GM21367 (cell line): Measurements from ENCODE around the gene CASZ1.

Source experiments
- ATAC-seq: cut with Tn5 transposase; IDR thresholded peaks from one replicate; pipeline ENCODE4 v1.9.1; 2021; ENCODE audit not compliant: unreplicated experiment

Gene CASZ1

GRCh38 chr1:10776190-10776905, 20.1 kb downstream of the CASZ1 start:
- ATAC-seq, result no peak

DNA sequence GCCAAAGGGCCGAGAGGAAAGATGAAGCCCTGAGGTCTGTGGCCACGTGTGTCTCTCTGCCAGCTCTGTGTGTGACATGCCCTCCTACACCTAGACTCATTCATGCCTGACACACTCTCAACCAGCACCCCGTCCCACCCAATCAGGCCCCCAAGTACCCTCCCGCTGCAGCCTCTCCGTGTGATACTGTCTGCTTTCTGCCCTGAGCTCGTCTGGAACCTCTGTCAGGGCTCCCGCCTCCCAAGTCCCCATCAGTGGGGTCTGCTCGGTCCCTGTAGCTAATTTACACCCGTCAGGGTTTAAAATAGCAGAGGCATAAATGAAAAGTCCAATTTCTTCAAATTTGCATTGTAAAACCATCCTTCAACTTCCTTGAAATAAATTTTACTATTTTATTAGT, 20.7 kb downstream of the CASZ1 start:
- no peak for ATAC-seq

DNA sequence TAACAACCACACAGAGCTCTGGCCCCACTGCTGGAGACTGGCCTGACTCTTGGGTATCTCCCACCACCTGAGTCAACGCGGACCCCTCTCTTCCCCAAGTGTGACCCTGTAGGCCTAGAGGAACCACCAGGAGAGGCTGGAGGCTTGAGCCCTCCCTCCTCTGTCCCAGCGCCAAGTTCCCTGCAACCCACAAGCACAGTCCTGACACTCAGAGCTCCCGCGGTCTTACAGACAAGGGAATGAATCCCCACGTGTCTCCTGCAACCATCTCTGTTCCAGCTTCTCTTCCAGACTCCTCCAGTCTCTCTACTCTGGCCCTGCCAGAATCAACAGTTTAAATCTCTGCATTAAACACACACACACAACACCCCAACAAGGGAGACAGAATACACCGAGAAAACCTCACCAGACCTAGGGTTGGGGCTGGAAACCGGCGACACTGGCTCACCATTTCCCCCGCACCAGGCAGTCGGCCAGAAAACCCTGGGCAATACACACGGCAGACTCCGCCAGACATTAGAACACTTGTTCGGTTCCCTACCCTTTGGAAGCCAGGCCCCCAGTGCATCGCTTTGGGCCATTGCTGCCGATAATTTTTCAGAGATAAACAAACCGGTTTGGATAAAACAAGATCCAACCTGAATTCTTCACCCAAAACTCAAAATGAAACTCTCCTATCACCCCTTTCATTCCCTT, 21.7 kb downstream of the CASZ1 start:
- ATAC-seq, result no peak

DNA sequence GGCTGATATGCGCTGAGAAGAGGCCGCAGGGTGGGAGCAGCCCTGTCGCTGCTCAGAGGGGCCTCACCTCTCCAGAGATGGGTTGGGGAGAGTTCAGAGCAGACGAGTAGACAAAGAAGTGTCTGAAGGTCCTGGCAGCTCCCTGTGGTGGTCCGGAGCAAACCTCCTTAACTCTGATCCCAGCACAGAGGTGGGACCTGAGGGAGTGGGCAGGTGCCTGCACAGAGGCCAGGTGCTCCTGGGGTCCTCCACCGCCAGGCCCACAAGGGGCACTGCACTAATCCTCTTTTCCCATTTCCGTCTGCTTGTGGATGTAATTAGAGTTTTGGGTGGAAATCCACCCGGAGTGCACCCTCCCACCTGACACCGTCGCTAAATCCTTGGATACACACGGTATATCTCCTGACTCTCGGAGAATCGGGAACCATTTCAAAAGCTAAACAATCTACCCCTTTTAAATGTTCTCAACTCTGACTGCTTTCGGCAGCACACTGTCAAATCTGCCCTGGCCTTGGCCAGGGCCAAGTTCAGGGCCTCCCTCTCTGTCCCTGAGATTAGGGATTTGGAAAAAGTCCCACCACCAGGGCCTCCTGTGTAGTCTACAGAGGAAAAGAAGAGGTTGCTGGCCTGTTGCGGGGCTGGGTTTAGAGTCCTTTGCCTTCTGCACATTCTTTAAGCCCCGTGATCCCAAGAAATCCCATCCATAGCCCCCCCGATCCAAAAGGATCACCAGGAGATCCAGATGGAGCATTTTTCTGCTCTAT, 22.4 kb downstream of the CASZ1 start:
- no peak for ATAC-seq

DNA sequence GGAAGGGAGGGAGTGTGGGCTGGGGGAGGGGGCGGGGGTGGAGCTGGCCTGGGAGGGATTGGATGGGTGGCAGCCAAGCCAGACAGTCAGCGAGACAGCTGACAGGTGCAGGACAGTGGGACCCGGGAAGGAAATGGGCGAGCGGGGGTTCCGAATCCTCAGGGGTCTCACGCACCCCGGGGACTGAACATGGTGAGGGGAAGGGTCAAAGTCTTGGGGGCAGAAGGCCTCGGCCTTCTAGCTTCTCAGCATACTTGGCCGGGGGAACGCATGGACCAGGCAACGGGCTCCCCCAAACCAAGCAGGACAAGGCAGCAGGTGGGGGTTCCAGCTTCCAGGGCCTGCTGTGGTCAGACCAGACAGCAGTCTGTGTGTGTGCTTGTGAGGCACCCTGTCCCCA, 23.1 kb downstream of the CASZ1 start:
- no peak for ATAC-seq

DNA sequence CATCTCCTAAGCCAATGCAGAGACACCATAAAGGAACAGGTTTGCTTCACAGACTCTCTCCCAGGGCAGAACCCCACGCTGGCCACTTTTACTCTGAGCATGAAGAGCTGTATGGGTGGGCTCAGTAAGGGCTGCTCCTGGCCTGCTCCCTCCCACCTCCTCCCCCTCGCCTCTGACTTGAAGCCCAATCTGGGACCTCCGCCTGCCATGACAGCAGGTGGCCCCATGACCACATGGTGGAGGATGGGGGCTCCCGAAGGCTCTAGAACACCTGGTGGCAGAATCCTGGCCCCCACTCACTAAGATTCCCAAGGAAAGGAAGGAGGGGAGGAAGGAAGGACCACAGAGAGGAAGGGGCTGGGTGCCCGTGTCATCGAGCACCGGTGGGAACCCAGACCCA, 23.7 kb downstream of the CASZ1 start:
- ATAC-seq, result no peak

GRCh38 chr1:10771789-10772188, 24.7 kb downstream of the CASZ1 start:
- no peak for ATAC-seq

GRCh38 chr1:10768552-10768951, 27.9 kb downstream of the CASZ1 start:
- ATAC-seq, result no peak

- ATAC-seq, result no peak
These were observed 29.2 kb downstream of the CASZ1 start for GRCh38 chr1:10767282-10767681.

DNA sequence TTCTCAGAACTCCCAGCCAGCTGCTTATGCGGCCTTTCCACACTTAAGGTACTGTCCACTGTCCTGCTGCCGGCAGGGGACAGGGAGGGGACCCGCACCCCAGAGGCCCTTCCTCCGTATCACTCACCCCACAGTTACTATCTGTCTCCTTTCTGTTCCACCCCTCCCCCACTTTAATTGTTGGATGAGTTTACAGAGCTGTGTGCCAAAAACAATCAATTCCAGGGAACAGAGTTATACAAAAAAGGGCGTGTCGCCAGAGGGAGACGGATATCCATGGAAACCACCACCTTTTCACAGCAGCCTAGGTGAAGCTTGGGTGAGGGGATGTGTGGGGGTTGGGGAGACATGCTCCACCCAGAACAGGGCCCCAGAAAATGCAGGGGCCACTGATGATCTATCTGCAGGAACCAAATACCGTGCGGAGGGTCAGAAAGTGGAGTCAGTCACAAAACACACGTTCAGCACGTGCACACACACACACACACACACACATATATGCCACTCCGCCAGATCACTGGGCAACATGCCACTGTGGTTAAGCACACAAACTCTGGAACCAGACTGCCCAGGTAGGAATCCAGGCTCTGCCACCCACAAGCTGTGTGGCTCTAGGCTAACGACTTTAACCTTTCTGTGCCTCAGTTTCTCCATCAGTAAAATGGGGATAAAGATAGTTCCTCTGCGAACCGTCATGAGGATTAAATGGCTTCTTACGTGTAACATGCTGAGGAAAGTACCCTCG, 30.5 kb downstream of the CASZ1 start:
- ATAC-seq, result no peak

DNA sequence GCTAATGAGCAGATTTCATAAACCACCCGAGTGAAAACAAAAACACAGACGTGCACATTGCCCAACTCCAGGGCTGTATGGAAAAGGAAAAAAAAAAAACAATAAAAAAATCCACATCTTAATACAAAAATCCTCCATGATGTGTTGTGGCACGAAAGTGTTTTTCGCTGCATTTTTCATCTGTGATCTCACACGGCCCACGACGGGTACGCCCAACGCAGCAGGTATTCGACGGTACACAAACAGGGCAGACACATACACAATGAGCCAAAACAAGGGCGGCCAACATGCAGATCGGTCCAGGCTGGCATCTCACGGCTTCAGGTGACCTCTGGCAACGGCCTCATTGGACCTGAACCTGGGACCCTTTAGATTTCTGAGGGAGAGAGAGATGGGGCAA, 31.1 kb downstream of the CASZ1 start:
- ATAC-seq, result no peak

- ATAC-seq, result no peak
These were observed 32.1 kb downstream of the CASZ1 start for GRCh38 chr1:10764296-10764798.

- no peak for ATAC-seq
These were observed 33.6 kb downstream of the CASZ1 start for GRCh38 chr1:10762875-10763274.

DNA sequence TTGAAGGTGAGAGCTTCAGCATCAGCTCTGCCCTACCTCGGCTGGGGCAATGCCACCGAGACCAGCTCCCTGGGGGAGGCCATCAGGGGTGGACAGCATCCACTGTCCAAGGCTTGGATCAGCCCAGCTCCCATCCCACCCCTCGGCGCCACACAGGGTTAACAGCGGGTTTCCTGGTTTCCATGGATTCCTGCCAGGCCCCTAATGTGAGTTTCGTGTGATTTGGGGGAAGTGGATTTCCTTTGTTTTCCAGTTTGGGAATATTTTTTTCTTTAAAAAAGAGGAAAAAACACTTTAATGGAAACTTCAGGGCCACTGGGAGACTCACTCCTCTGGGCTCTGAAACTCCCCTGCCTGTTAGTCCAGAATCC, 34.3 kb downstream of the CASZ1 start:
- ATAC-seq, result no peak

DNA sequence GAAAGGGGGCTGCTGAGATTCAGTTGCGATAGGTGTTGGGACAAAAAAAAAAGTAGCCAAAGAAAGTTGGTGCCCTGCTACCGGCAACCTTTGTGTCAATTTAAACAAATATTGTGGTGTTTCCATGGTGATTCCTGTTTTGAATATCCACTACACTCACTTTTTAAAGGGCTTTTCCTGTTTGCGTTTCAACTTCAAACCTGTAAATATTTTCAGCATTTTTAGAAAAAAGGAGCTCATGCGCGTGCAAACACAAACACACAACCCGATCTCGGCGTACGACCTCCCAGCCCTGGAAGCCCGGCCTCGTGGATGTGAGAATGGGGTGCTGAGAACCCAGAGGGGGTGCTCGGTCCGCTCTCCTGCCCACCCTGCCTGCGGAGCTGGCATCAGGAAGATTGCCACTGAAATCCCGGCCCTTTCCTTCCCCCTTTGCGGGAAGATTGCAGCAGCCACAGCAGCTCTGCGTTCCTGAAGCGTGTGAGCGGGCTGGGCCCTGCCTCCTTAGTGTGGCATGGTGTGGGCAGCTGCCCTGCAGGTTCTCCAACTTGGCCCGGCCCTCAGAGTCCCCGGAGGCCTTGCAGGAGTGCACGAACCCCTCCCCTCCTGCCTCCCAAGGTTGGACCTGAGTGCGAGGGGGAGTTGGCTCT, 34.8 kb downstream of the CASZ1 start:
- no peak for ATAC-seq

- no peak for ATAC-seq
These were observed 35.6 kb downstream of the CASZ1 start for GRCh38 chr1:10760566-10761502.

GRCh38 chr1:10759413-10760200, 36.8 kb downstream of the CASZ1 start:
- no peak for ATAC-seq

DNA sequence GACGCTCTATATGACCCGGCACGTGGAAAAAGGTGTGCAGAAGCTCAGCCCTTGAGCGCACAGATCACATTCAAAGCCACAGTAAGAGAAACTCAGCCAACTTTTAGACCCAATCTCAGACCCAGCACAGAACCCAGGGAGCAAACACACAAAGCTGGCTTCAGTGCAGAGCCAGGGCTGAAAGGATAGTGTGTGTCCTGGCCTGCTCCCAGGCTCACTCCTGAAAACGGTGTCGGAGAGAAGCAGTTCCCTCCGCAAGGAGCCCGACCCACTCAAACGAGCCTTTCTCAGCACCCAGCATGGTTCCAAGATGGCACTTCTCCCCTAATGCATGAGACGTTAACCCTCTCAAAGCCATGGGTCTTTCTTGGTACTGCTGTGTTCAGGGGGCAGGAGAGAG, 39.6 kb downstream of the CASZ1 start:
- ATAC-seq, result no peak
